ENCODE data around the gene SRPRB.

- TF ChIP-seq CTCF (IDR thresholded peaks at IDR 0.05) (no peak), EP300 (IDR thresholded peaks at IDR 0.05) (peak in 1 of 4 donors; percentile 6), POLR2A (IDR thresholded peaks at IDR 0.05) (peak in 1 of 2 donors; percentile 21), POLR2AphosphoS5 (IDR thresholded peaks at IDR 0.05) (peak; percentile 56 to 86 (median 78))
Measured at GRCh38 chr3:133805702-133806475, at the start of gene SRPRB.
